ENCODE results near the gene STAT4.

Gene STAT4

DNA sequence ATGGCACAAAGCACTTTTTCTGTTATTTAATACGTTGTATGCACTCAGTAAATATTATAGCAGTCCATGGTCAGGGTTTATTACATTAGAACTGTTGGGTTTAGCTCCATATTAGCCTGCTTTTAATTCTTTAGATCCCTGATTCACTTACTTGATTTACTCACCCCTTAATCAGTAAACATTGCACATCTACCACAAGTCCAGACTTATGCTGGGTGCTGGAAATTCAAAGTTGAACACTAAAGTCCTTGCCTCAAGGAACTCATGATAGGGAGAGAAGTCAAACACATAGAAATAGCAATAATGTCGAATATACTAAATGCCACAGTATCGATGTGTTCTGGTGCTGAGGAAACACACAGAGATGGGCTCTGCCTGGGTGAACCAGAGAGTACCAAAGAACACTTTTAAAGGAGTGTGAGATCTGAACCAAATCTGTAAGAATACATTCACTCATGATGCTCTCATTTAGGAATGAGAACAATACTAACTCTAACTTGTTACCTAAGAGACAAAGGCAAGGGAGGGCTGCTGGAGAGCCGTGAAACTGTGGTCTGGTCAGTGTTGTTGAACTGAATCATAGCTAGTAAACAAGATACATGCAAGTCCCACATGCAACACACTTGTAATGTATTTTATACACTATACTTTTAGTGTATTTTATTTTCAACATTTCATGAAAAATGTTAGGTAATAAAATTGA, 4.9 kb downstream of the STAT4 start:
- no peak for DNase-seq (ENCODE audit: low read depth)

DNA sequence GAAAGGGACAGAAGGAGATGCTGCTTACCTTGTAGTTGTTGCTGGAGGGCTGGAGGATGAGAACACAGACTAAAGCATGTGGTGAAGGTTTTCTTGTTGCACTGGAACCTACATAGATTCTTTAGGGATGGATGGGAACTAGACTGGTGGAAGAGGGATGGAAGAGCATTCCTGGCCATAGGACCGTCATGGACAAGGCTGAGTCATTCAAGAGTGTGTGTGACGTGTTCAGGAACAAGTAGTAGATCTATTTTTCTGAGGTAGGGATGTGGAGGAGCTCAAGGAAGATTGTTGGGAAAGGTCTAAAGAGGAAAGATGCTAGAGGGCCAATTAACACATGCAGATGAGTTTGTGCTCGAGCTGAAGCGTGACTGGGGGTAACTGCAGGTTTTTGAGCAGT, 6.6 kb downstream of the STAT4 start:
- DNase-seq (ENCODE audit: low read depth) = no peak

DNA sequence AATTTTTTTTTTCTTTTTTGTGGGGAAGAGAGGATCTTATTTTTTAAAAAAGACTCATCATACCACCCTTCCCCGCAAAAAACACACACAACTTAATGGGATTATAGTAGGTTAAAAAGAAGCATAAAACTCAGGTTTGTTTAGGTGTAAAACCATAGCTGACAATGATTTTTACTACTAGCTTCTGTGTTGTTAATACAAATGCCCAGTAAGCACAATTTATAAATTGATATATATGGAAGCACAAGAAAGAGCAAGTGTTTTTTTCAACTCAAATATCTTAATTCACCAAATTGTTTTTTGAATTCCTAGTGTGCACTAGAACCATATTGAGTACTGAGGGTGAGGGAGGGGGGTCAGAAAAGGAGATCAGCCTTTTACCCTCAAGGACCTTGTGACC, 7.0 kb downstream of the STAT4 start:
- DNase-seq (ENCODE audit: low read depth) = no peak

DNA sequence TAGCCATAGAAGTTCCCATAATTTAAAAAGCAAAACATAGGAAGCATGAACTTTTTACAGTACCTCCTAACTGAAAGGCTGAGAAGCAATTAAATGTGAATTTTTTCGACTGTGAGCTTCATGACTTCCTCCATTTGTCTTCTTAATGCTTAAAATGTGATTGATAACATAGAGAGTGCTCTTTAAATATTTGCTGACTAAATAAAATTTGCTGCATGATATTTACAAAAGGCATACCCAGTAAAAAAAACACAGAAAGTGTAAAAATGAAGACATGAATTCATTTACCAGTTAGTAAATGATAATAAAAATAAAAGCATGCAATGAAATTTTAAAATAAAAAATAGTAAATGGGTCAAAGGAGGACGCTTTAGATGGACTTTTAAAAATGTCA, 21.9 kb downstream of the STAT4 start:
- DNase-seq (ENCODE audit: low read depth) = no peak

DNA sequence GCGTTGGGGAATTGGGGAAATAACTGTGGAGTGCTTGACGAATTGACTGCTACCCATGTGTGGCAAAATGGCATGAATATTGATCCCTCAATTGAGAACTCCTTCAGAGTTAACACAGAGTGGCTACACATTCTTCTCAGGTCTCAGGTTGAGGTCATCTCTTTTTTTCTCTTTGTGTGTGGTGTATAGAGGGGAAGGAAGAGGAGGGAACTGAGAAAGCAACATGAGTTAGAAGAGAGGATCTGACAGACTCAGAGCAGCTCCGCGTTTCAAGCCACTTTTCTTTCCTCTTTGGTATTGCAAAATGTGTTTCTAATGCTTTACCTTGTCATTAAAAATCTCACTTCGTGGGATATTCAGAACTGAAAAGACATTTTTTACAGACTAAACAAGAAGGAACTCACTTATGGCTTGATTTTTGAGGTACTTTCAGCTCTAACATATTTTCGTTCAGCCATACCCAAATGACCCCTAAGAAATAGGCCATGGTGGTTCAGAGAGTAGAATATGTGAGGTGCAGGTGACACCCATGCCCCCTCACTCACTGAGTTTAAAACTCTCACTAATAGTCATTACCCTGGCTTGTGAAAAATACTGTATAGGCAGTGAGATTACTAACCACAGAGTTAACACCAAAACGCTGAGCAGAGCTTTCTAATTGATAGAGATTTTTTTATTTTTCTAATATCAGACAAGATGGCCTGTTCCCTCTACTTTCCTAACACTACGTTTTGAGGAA, 22.5 kb downstream of the STAT4 start:
- DNase-seq (ENCODE audit: low read depth) = no peak

DNA sequence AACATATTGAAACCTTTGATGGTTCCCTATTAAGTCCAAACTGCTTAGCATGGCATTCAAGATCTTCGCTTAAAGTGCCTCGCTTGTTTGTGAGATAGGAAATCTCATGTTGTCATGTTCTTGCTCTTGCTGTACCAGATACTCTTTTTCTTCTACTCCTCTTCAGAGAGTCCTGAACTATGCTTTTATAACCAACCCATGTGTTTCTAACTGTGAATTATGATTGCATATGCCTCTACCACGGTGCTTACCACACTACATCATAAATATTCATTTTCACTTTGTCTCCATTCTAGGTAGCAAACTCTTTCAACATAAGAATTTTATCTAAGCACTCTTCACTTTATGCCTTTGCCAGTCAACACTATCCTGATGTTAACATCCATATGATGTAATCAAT, 23.6 kb downstream of the STAT4 start:
- no peak for DNase-seq (ENCODE audit: low read depth)

DNA sequence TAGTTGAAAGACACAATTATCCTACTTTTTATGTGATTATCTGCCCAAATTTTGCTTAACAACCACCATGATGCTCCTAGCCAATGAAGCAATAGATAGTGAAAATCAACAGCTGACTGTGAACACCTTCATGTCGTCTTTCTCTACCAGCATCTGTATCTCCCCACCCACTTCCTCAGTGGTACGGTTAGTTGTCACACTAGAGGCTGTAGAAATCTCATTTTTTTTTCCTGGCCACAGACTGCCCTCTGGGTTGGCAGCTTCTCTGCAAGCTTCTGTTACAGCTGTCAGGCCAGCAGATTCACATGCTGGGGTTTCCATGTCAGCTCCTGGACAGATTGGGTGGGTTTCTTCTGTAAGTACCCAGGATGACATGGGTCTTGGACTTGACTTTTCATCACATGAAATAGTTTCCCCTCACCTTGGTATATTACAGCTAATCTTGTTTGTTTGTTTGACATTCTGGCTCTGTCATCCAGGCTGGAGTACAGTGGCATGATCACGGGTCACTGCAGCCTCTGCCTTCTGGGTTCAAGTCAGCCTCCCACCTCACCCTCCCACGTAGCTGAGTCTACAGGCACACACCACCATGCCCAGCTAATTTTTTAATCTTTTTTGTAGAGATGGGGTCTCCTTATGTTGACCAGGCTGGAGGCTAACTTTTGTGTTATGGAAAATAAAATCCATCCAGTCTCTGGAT, 24.3 kb downstream of the STAT4 start:
- no peak for DNase-seq (ENCODE audit: low read depth)

DNA sequence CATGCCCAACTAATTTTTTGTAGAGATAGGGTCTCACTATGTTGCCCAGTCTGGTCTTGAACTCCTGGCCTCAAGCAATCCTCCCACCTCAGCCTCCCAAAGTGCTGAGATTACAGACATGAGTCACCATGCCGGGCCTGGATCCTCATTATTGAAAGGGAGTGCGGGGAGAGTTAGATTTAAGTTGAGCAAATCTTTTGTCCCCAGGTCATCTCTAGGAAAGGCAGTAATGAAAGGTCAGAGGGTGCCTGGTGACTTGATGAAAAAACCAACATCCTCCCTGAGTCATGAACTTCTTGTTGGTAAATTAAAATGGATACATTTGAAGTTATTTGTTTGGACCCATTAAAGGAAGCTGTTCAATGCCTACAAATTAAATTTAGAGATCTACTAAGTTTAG, 25.1 kb downstream of the STAT4 start:
- DNase-seq (ENCODE audit: low read depth) = no peak

DNA sequence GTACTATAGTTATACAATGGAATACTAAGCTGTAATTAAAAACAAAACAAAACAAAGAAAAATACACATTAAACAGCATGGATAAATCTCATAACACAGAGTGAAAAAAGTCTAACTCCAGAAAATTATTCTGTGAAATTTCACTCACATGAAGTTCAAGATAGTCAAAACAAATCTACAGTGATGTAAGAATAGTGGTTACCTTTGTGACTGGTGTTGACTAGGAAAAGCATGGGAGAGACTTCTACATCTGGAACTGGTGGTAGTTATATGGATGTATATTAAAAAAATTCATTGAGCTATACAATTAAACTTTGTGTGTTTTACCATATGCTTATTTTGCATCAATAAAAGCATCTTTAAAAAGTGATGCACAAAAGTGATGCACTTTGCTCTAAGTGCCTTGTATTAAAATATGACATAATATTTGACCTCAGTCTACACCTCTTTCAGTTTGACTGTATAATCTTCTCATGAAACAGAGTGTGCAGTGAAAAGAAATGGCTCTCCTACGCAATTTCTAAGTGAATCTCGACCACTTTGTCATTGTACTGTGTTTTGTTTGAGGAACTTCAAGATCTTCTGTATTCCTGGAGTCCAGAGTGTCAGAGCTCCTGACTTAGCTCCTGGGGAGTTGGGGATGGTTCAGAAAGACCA, 28.0 kb downstream of the STAT4 start:
- no peak for DNase-seq (ENCODE audit: low read depth)

DNA sequence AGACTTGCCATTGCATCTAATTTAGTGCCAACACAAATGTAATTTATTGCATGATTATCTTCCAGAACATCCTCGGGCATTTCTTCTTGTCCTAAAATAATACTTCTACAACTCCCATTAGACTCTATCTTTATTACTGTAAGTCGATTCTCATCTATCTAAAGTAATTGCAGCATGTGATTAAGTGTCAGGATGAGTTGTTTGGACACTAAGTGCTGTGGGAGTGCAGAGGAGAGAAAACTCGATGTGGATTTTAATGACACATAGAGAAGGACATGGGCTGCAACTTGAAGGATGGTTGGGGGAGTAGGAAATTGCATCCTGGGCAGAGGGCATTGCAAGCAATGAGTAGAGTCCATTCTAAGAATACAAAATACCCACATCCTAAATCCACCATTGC, 33.5 kb downstream of the STAT4 start:
- no peak for DNase-seq (ENCODE audit: low read depth)

DNA sequence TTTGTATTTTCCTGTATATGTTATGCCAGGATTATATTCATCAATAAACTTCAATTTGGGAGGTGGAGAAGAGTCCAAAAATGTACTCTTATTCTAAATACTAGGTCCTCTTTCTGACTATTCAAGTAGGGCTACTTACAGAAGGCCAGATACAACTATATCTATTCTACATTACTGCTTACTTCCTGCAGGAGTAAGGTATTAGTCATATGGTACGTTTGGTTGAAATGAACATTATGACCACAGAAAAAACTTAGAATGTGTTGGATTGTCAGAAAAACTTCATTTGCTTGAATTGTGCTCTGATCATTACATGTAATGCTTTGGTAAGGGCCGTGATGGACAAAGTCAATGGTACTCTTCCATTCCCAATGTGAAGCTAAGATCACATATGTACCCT, 35.0 kb downstream of the STAT4 start:
- DNase-seq (ENCODE audit: low read depth) = no peak

DNA sequence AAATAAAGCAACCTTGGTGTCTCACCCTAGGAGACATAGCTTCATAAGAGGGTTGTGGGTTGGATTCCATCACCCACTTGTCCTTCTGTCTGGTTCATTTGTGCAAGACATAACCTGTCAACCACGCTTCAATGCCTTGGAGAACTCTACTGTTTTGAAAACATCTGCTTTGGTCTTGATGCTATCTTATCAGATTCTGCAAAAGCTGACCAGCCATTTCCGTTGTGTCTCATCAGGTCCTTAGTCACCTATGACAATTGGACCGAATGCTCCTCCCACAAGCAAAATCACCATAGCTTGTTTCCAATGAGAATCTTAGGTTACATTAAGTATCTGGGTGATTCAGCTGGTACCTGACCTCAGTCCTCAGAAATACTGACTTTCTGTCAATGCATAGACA, 35.4 kb downstream of the STAT4 start:
- peak; percentile 23 for DNase-seq (ENCODE audit: low read depth)

DNA sequence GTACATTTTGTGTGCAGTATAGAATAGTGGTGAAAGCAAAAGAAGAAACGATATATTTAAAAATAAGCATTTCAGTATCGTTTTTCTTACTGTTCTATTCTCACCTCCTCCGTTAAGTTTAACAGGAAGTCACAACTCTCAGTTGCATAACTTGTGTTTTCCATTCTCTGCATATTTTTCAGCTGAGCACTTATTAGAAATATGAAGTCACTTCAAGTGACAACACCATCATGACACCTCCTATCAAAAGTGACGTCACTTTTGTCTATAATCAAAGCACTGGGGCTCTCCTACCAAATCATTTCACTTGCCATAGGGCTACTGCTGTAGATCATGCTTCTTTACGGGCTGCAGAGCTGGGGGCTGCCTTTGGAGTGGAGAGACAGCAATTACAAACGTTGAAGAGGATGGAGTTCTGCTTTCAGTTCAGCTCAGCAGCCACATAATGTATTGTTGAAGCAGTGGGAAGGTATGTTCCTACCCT, 36.3 kb downstream of the STAT4 start:
- DNase-seq (ENCODE audit: low read depth) = no peak

DNA sequence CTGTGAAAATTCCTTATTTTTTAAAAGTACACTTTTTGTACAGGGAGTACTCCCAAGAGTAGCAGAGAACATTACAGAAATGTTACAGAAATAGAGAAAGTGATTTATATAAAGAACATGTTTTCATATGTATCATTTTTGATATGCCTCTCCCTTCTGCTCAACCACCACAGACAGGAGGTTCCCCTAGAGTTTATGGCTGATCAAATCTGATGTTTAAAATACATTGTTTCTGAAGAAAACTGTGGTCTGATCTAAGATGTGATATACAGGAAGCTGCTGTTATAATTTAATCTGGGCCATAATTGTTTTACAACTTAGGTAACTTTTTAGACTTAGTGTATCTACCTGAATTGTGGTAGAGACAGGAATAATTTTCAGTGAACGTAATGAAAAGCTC, 37.0 kb downstream of the STAT4 start:
- DNase-seq (ENCODE audit: low read depth) = no peak

DNA sequence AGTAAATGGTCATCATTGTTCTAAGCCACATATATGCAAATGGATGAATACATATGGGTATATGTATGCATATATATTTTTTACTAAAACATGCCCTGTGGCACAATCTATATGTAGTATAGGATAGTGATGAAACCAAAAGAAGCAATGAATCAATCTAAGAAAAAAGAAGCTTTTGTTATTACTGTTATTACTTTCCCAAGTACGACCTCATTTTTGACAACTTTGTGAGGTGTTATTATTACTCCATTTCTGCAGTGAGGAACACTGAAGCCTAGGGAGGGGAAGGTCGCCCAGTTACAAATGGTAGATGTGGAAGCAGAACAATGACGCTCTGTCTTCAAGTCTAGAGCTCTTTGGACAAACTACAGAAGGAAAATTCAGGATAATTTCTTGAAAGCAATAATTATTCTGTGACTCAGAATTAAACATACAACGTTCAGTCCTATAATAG, 38.3 kb downstream of the STAT4 start:
- no peak for DNase-seq (ENCODE audit: low read depth)

DNA sequence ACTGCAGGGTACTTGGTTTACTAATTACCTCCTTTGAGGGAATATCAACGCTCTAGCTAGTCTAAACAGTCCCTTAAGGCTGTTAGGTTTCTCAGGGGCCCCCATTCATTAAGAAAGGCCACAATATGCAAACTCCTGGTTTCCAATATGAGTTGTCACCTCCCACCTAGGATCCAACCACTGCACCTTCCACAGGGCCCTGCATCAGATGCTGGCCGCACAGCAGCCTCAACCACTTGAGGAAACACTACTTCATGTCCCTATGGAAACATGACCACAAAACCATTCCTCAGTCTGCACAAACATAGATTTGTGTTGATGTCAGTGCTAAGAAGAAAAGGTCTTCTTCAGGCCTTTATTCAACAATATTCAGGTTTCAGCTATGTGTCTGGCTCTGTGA, 40.9 kb downstream of the STAT4 start:
- no peak for DNase-seq (ENCODE audit: low read depth)

DNA sequence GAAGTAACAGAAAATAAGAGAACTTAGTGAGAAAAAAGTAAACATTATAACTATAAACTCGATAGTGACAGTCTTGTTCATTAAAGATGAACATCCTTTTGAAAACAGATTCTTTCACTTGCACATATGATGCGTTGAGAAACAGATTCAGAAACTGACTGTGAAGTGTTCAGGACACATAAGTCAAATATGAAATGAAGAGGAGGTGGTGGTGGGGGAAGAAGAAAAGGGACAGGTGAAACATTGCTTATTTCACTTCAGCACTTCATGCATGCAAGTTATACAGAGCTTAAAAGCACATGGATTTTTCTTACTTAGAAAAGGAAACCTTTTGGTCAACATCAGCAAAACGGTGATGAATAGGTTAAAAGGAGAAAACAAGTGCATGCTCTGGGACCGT, 42.5 kb downstream of the STAT4 start:
- no peak for DNase-seq (ENCODE audit: low read depth)

DNA sequence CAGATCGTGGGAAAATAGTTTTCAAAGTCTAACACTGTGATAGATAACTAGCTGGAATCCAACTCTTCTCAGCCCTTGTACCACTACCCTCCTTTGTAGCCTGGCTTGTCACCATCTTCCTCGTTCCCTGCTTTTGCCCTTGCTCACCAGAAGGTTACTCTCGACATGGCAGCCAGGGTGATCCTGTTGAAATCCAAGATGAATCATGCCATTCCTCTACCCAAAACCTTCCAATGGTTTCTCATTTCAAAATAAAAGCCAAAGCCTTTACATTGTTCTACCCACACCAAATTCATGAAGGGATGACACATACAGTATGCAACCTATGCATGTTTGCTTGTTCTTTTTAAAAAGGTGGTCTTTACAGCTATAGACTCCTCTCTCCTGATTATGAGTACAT, 45.7 kb downstream of the STAT4 start:
- DNase-seq (ENCODE audit: low read depth) = no peak

DNA sequence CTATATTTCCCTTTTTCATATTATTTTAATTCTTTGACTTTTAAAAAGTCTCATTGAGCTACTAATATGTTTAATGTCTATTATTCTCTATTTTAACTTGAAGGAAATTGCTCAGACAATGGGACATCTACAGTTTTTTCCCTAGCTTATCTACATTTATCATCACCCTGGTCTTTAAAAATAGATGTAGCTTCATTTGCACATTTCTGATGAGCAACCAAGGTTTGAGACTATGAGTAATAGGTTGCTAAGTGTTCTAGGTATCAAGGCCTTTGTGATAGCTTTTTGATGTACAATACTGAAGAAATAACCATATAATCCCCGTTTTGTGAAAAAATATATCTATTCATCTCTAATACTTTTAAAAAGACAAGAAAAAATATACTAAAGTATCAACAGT, 47.0 kb downstream of the STAT4 start:
- no peak for DNase-seq (ENCODE audit: low read depth)

DNA sequence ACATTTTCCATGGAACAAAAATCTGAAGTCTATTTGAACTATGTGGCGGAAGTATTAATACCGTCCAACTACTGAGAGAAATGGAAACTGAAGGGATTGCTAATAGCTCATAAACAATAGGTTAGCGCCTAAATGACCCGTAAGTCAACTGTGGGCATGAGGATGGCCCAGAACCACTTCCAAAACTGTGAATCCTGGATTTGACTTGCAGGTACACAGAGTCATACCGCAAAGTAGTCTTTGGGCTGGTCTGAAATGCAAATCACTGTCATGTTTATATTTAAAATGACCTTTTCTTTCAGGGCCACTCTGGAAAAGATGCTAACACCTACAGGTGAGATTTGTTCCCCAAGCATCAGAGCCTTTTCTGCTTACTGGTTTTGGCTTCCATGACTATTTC, 50.6 kb downstream of the STAT4 start:
- no peak for DNase-seq (ENCODE audit: low read depth)

DNA sequence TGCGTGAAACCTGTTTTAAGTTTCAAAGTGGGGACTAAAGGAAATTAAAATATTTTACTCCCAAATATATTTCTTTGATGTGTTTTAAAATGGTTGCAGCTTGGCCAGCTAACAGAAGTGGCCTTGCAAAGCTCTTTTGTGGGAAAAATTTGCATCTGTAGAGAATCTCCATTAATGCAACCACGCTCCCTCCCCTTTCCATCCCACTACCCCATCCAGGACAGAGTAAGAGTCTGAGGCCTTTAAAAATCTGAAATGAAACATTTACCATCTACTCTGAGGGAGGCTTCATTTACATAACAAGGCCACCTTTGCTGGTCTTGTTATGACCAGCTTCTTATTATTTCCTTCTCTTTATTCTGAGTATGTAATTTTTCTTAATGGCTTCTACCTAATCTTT, 63.5 kb downstream of the STAT4 start:
- no peak for DNase-seq (ENCODE audit: low read depth)

DNA sequence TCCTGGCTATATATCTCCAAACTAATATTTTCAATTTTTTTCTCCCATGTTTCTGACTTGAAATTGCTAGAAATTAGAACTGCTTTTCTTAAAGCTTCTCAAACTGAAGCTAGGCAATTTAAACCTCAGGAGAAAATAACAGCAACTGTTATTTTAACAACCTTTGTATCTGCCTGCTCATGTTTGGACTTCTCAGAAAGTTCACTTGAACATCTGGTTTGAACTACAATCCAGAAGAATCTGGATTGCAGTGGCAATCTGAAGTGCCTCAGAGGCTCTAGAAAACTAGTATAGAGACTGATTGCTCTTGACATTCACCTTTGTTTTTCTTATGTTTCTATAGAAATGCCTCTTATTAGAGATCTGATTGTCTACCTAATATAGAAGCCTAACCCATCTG, 64.1 kb downstream of the STAT4 start:
- no peak for DNase-seq (ENCODE audit: low read depth)

DNA sequence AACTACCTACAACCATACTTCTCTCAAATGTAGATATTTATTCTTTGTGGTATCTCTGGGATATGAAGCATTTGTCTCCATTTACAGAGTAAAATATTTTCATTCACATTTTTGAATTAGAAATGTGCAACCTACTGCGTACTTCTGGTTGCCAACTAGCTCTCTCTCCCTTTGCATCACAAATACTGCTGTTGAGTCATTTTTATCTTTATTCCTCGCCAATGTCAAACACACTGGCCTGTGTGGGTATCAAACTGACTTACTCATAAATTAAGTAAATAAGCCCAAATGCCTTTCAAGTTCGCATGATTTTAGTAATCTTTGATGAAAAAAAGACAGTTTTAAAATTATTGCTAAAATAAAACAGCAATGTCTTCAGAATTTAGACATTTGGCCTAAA, 67.3 kb downstream of the STAT4 start:
- no peak for DNase-seq (ENCODE audit: low read depth)
